ENCODE results near the gene TEX14. TPM values are rescaled to one million over a fixed set of nuclear protein-coding genes. Genes with fewer than 3 reads are reported as not detected.

The TEX14 gene
- total RNA-seq, 1 experiment from 2014 or later, result 2.5 TPM

GRCh38 chr17:58528443-58528842 lies 163.4 kb downstream of the TEX14 start:
- no peak for DNase-seq (ENCODE audit: low read depth)

GRCh38 chr17:58527949-58528348 lies 163.9 kb downstream of the TEX14 start:
- DNase-seq (ENCODE audit: low read depth), result peak; percentile 76

GRCh38 chr17:58527306-58527705 lies 164.5 kb downstream of the TEX14 start:
- no peak for DNase-seq (ENCODE audit: low read depth)

- peak; percentile 88 for DNase-seq (ENCODE audit: low read depth)
Measured at GRCh38 chr17:58525239-58525638, 166.6 kb downstream of the TEX14 start.

- DNase-seq (ENCODE audit: low read depth), result no peak
Measured at GRCh38 chr17:58521680-58522079, 170.2 kb downstream of the TEX14 start.

GRCh38 chr17:58520843-58521430 lies 170.9 kb downstream of the TEX14 start:
- DNase-seq (ENCODE audit: low read depth), result no peak

GRCh38 chr17:58517928-58518609 lies 173.8 kb downstream of the TEX14 start:
- peak; percentile 100 for DNase-seq (ENCODE audit: low read depth)

GRCh38 chr17:58517378-58517927 lies 174.4 kb downstream of the TEX14 start:
- DNase-seq (ENCODE audit: low read depth), result no peak

GRCh38 chr17:58516644-58517377 lies 175.0 kb downstream of the TEX14 start:
- DNase-seq (ENCODE audit: low read depth), result no peak

- no peak for DNase-seq (ENCODE audit: low read depth)
Measured at GRCh38 chr17:58515286-58515685, 176.6 kb downstream of the TEX14 start.

GRCh38 chr17:58514770-58515157 lies 177.1 kb downstream of the TEX14 start:
- DNase-seq (ENCODE audit: low read depth), result no peak

GRCh38 chr17:58513965-58514769 lies 177.7 kb downstream of the TEX14 start, which contains the start of gene MTMR4:
Gene MTMR4 (minus strand): TSS chr17:58514638. CDS start chr17:58514407, 231 bp downstream.
- peak; percentile 69 for DNase-seq (ENCODE audit: low read depth)

GRCh38 chr17:58513267-58513964 lies 178.4 kb downstream of the TEX14 start:
- no peak for DNase-seq (ENCODE audit: low read depth)

GRCh38 chr17:58510075-58510474 lies 181.8 kb downstream of the TEX14 start:
- DNase-seq (ENCODE audit: low read depth), result no peak

- no peak for DNase-seq (ENCODE audit: low read depth)
Measured at GRCh38 chr17:58508341-58509067, 183.3 kb downstream of the TEX14 start.

- DNase-seq (ENCODE audit: low read depth), result no peak
Measured at GRCh38 chr17:58507123-58507634, 184.7 kb downstream of the TEX14 start.
